Vagina (tissue), 2 donors: Measurements from ENCODE around the gene NRG3. TPM values are rescaled to one million over a fixed set of nuclear protein-coding genes. Genes with fewer than 3 reads are reported as not detected.

Source experiments
- DNase-seq, 2 donors: peaks; one replicate each; pipeline ENCODE4 v3.0.0-alpha.2; 2017; ENCODE audit errors: extremely low spot score in 2 of 2
- H3K27ac ChIP-seq: fragments of 200-600 bp; sonication (generic); one replicate; pipeline ENCODE4 v1.5.1; 2019
- H3K27me3 ChIP-seq: fragments of 200-600 bp; sonication (generic); one replicate; pipeline ENCODE4 v1.5.1; 2019
- H3K36me3 ChIP-seq, 2 donors: fragments of 200-600 bp; sonication (generic); one replicate each; pipeline ENCODE4 v1.5.1; 2017 to 2019
- H3K4me1 ChIP-seq: fragments of 200-600 bp; sonication (generic); one replicate; pipeline ENCODE4 v1.5.1; 2019
- H3K4me3 ChIP-seq, 2 donors: fragments of 200-600 bp; sonication (generic); 1 replicate in 1 of 2; 2 replicates in 1 of 2; pipeline ENCODE4 v1.5.1; 2016 to 2019
- H3K9me3 ChIP-seq: fragments of 200-600 bp; sonication (generic); one replicate; pipeline ENCODE4 v1.5.1; 2019
- CTCF ChIP-seq, 3 experiments: fragments of 450-650 bp in 2 of 3; fragments of 200-600 bp in 1 of 3; sonication (generic) in 1 of 3; IDR thresholded peaks; one replicate each; pipeline ENCODE4 v1.5.1; 2017 to 2019; ENCODE audit warnings: antibody characterized with exemption in 3 of 3, mild to moderate bottlenecking in 2 of 3, moderate library complexity in 2 of 3
- POLR2A ChIP-seq, 2 donors: fragments of 450-650 bp; IDR thresholded peaks; one replicate each; pipeline ENCODE4 v1.6.1; 2017; ENCODE audit warnings: antibody characterized with exemption in 2 of 2, mild to moderate bottlenecking in 2 of 2, moderate library complexity in 2 of 2
- POLR2AphosphoS5 ChIP-seq, 2 donors: sonication (generic); formaldehyde crosslinking; IDR thresholded peaks; one replicate each; pipeline ENCODE4 v1.9.0; 2017; ENCODE audit warnings: antibody characterized with exemption in 2 of 2, mild to moderate bottlenecking in 2 of 2, low read depth in 1 of 2; ENCODE audit not compliant: insufficient read depth in 1 of 2
- intact Hi-C: fragments of 100-400 bp; cut with DNase I; formaldehyde crosslinking; loops from one replicate; pipeline ENCODE4 v1.15.1; 2023
- total RNA-seq: library from RNA; depleted of rRNA; stranded (reverse); fragments of >200 nt; gene quantifications from one replicate; pipeline ENCODE4 v1.2.3, GENCODE V29; 2016

Gene NRG3
- total RNA-seq, 1 donor from 2014 or later = not detected

- H3K36me3 ChIP-seq = no peaks in the 10 kb centered on the region
- H3K4me1 ChIP-seq = no peaks in the 10 kb centered on the region
- intact Hi-C loops = loop anchor here (10.0 kb wide), 1 partner anchor 335 kb away; no protein-coding TSS in a partner anchor
- no peak for DNase-seq
- H3K27ac ChIP-seq = no peak overlapping the region
- TF ChIP-seq POLR2A (IDR thresholded peaks at IDR 0.05) = no peak
- no peak for TF ChIP-seq CTCF (IDR thresholded peaks at IDR 0.05)
- TF ChIP-seq POLR2AphosphoS5 (IDR thresholded peaks at IDR 0.05; ENCODE audit: insufficient read depth in 1 of 2, low read depth in 1 of 2) = no peak
- H3K9me3 ChIP-seq = no peaks in the 10 kb centered on the region
- no peaks in the 10 kb centered on the region for H3K27me3 ChIP-seq
- no peak overlapping the region for H3K4me3 ChIP-seq
Measured at GRCh38 chr10:81909453-81909852, 34.5 kb downstream of the NRG3 start.

- intact Hi-C loops = no loop called here
- H3K9me3 ChIP-seq = no peaks in the 10 kb centered on the region
- no peaks in the 10 kb centered on the region for H3K27me3 ChIP-seq
- no peaks in the 10 kb centered on the region for H3K36me3 ChIP-seq
- no peak for DNase-seq
- H3K4me1 ChIP-seq = no peaks in the 10 kb centered on the region
- H3K27ac ChIP-seq = no peak overlapping the region
- TF ChIP-seq POLR2A (IDR thresholded peaks at IDR 0.05) = no peak
- TF ChIP-seq POLR2AphosphoS5 (IDR thresholded peaks at IDR 0.05; ENCODE audit: insufficient read depth in 1 of 2, low read depth in 1 of 2) = no peak
- no peak for TF ChIP-seq CTCF (IDR thresholded peaks at IDR 0.05)
- H3K4me3 ChIP-seq = no peak overlapping the region
Measured at GRCh38 chr10:81911328-81911727, 36.3 kb downstream of the NRG3 start.

GRCh38 chr10:81914736-81915503 lies 39.9 kb downstream of the NRG3 start:
- Histone ChIP-seq H3K27ac (no peak overlapping the region), H3K4me3 (no peak overlapping the region), H3K4me1 (no peaks in the 10 kb centered on the region), H3K9me3 (no peaks in the 10 kb centered on the region), H3K36me3 (no peaks in the 10 kb centered on the region), H3K27me3 (no peaks in the 10 kb centered on the region)
- intact Hi-C loops = no loop called here
- TF ChIP-seq POLR2A (IDR thresholded peaks at IDR 0.05) (no peak), POLR2AphosphoS5 (IDR thresholded peaks at IDR 0.05; ENCODE audit: insufficient read depth in 1 of 2, low read depth in 1 of 2) (no peak), CTCF (IDR thresholded peaks at IDR 0.05) (no peak)
- DNase-seq = no peak

- no peak for TF ChIP-seq POLR2A (IDR thresholded peaks at IDR 0.05)
- TF ChIP-seq POLR2AphosphoS5 (IDR thresholded peaks at IDR 0.05; ENCODE audit: insufficient read depth in 1 of 2, low read depth in 1 of 2) = no peak
- no peak for TF ChIP-seq CTCF (IDR thresholded peaks at IDR 0.05)
- no peaks in the 10 kb centered on the region for H3K27me3 ChIP-seq
Measured at GRCh38 chr10:81915504-81915897, 40.5 kb downstream of the NRG3 start.

GRCh38 chr10:81917666-81918065 lies 42.7 kb downstream of the NRG3 start:
- Histone ChIP-seq H3K4me3 (no peak overlapping the region), H3K4me1 (no peaks in the 10 kb centered on the region), H3K27ac (no peak overlapping the region), H3K9me3 (no peaks in the 10 kb centered on the region), H3K36me3 (no peaks in the 10 kb centered on the region), H3K27me3 (no peaks in the 10 kb centered on the region)
- TF ChIP-seq POLR2AphosphoS5 (IDR thresholded peaks at IDR 0.05; ENCODE audit: insufficient read depth in 1 of 2, low read depth in 1 of 2) (no peak), CTCF (IDR thresholded peaks at IDR 0.05) (no peak)
- intact Hi-C loops = no loop called here
- no peak for DNase-seq

More at GRCh38 chr10:81915504-81915897, 40.5 kb downstream of the NRG3 start:
- DNase-seq = no peak
- no peaks in the 10 kb centered on the region for H3K4me1 ChIP-seq
- intact Hi-C loops = no loop called here
- H3K27ac ChIP-seq = no peak overlapping the region
- no peaks in the 10 kb centered on the region for H3K9me3 ChIP-seq
- no peaks in the 10 kb centered on the region for H3K36me3 ChIP-seq
- no peak overlapping the region for H3K4me3 ChIP-seq
